Ammon's horn (tissue), 1 donor: ENCODE data around the gene LRP1B.
A peak's percentile ranks its signal among the peaks of the same experiment; 100 is the strongest.

Source experiments
- DNase-seq: peaks from one replicate; pipeline ENCODE4 v3.0.0-alpha.2; 2016; ENCODE audit warnings: low spot score

The LRP1B gene

GRCh38 chr2:140529706-140530105, 1601.1 kb downstream of the LRP1B start:
- DNase-seq = no peak

- DNase-seq = no peak
Measured at GRCh38 chr2:140528982-140529381, 1601.8 kb downstream of the LRP1B start.

- DNase-seq = no peak
Measured at GRCh38 chr2:140526575-140526974, 1604.2 kb downstream of the LRP1B start.

- no peak for DNase-seq
Measured at GRCh38 chr2:140512106-140512505, 1618.7 kb downstream of the LRP1B start.

GRCh38 chr2:140509765-140510164, 1621.1 kb downstream of the LRP1B start:
- no peak for DNase-seq

DNA sequence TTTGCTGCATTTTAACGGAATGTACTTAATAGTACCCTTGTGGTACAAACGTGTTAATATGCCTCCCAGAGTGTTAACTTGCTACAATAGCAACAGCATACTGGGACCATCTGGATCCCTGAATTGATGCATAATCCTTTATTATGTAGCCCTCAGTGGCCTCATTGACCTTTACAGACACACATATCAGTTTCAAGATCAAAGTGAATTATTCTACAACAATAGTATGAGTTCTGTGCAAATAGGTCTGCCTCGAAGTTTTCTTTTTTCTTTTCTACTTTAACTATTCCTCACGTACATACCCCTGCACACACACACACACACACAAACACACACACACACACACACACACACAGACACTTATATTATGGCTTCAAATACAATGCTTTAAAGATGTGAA, 1622.1 kb downstream of the LRP1B start:
- no peak for DNase-seq

DNA sequence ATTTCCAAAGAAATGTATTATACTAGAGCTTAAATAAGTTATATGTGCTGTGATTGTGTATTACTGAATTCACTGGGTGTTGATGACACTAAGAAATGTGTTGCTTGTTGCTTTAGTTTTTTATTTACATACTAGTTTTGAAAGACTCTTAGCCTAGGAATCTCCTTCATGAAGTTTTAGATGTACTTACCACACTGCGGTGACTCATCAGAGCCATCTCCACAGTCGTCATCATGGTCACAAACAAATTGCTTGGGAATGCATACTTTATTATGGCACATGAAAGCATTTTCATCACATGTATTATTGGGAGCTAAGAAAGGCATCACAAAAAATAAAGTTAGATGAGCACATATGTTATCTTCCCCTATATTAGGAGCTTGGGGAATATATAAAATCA, 1624.2 kb downstream of the LRP1B start:
- no peak for DNase-seq

DNA sequence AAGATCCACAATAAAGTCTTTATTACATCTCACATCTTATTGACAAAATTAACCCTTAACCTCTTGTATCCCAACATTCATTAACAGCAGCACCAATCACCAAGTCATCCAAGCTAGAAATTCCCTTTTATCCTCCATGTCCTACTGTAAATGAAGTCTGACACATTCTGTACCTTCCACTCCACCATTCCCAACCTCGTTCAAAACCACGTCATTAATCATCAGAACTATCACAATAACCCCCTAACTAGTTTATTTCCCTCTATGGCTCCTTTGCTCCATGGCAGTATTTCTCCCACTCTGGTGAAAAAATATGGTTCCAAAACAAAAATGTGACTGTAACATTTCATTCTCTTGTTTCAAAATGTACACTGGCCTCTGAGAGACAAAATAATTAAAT, 1626.2 kb downstream of the LRP1B start:
- DNase-seq = no peak

DNA sequence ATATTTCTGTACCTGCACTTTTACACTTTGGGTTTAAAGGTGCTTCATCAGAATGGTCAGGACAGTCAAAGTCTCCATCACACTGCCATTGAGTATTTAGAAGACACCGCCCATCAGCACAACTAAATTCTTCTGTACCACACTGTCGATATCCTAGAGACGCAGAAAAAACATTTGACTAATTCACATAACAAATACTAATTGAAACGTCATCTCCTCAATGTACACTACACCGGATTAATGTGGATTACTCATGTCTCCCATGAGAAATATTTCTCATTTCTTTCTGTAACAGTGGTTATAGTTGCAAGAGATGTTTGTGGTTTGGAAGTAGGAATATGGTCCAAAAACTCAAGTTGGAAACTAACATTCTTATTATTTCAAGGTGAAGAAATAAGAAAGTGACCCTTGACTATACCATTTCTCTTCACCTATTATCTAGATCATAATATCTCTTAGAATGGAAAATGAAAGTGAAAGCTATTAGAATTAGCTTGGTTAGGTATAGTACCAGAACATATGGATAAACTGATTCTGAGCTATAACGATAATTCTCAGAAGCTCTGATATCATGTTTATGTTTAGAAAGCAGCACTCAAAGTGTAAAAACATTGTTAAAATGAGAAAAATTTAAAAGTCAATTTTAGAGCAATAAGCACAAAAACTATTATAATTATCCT, 1627.7 kb downstream of the LRP1B start:
- DNase-seq = no peak

GRCh38 chr2:140498360-140498759, 1632.5 kb downstream of the LRP1B start:
- no peak for DNase-seq

DNA sequence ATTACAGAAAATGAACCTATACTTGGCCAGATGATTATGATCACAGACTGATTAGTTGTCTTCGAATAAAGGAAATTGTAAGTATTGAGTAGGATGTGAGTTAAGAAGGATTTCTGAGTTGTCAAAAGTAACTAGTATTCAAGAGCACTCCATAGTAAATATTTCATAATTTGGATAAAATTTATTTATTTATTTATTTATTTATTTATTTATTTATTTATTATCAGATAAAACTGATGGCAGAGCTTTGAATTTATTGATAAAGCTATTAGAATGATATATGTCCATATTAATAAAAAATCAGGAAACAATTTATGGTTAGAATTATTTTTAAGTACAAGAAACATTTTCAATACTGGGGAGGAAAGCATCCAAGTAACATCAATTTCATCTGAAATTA, 1634.1 kb downstream of the LRP1B start:
- no peak for DNase-seq

- DNase-seq = no peak
Measured at GRCh38 chr2:140491876-140492275, 1638.9 kb downstream of the LRP1B start.

- no peak for DNase-seq
Measured at GRCh38 chr2:140489193-140489592, 1641.6 kb downstream of the LRP1B start.

- no peak for DNase-seq
Measured at GRCh38 chr2:140481136-140481535, 1649.7 kb downstream of the LRP1B start.

GRCh38 chr2:140473851-140474250, 1657.0 kb downstream of the LRP1B start:
- DNase-seq = no peak

DNA sequence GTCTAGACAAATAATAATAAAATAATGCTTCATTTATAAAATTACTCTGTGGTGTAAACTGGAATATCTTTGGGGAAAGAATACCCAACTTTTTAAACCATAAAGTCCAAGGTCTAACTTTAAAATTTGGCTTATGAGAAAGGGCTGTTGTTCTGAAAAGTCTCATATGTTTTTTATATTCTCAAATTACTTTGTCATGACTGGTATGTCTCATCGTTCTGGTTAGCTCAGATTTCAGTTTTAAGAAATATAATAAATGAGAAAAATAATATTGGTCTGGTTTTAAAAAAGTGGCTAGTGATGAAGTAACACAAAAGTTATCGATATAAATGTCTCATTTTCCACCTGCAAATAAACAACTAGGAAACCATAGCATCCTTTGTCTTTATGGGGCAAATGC, 1658.1 kb downstream of the LRP1B start:
- no peak for DNase-seq

DNA sequence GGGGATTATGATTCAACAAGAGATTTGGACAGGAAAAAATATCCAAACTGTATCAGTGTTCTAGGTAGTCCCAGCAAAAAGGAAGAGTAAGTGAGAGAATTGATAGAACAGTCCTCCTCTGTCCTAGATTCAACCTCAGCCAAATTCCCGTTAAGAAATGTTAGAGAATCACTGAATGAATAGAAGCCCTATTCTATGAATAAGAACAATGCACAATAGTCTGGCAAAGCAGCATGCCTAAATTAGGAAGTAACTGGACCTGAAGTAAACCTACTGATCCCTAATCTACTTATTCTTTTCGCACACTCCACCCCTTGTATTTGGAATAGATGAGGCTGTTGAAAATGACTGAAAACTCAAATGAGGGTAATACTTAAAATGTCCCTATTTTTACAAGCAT, 1665.5 kb downstream of the LRP1B start:
- DNase-seq = peak; percentile 28

GRCh38 chr2:140462990-140463389, 1667.8 kb downstream of the LRP1B start:
- DNase-seq = no peak

DNA sequence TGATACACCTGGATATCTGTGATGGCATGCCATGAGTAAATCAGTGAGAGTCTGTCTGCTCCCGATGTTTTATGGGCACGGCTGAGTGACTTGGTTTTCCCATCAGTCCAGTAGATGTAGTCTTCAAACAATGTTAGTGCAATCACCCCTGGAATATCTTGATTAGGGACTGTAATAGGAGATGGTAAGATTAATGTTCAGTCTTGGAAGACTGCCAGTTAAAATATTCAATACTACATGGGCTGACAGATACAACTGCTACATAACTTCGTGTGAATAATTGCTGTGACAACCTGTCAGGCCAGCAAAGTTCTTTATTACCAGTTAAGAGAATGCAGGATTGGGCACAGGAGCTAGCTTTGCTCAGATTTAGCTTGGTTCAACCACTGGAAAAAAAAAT, 1673.3 kb downstream of the LRP1B start:
- no peak for DNase-seq

DNA sequence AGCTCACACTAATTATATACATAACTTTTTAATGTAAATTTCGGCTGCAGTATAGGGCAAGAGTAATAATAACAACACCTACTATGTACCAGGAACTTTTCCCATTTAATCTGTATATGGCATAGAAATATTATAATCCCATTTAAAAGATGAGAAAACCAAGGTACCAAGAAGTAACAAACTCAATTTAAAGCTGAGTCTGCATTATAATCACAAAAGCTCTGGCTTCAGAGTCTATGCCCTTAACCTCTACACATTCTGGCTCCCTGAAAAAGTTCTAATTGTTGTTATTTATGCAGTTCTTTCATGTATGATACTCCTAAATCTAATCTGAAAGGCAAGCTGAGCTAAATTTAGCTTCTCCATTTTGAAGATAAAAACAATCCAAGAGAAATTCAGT, 1675.5 kb downstream of the LRP1B start:
- no peak for DNase-seq

GRCh38 chr2:140454717-140455116, 1676.1 kb downstream of the LRP1B start:
- DNase-seq = peak; percentile 71

DNA sequence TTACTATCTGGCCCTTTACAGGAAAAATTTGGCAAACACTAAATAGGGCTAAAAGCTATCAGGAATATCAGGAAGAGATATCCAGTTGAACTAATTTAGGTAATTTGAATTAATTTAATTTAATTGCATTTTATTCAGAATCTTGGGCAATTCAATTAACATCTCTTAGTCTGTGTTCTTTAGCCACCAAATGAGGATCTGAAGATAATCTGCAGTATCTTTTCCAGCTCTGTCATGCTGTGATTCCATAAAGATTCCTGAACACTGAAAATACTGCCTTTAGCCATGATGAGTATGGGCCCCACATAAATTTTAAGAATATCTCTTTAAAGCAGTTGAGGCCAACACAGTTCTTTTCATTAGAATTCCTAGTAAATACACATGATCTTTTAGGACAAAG, 1679.5 kb downstream of the LRP1B start:
- no peak for DNase-seq

DNA sequence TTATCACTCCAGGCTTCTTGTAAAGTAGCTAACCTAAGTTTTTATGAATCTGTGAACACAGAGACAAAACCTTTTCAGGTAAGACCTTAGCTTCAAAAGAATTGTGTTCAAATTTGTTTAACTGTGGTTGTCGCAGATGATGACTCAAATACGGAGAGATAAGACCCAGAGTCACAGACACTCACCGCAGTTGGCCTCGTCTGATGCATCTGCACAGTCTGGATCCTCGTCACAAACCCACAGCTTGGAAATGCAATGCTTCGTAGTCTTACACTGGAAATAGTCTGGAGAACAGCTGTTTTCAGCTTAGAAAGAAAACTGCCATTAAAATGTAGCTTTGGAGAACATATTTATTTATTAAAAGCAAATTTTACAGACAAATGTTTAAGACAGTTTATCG, 1688.5 kb downstream of the LRP1B start:
- DNase-seq = peak; percentile 5

- no peak for DNase-seq
Measured at GRCh38 chr2:140440815-140441214, 1690.0 kb downstream of the LRP1B start.

DNA sequence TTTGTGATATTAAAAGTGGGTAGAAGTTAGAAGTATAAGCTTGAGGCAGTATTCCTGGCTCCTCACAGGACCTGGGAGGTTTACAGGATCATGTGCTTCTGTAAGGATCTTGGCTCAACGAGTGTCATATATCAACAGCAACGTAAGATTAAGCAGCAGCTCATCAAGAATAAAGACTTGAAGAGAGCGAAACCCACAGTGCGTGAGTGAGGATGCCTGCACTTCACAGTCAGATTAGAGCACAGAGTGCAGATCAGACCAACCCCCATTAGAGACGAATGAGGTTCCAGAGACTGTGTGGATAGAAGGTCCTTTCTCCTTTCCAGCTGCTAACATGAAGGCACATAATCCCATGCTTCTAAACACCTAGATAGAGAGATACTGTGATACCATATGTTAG, 1693.9 kb downstream of the LRP1B start:
- DNase-seq = no peak
